ENCODE measurements around the gene DUSP28.
A peak's percentile ranks its signal among the peaks of the same experiment; 100 is the strongest.
"Not testable (repeated sequence)": the region's sequence is repeated elsewhere in the genome, so short reads cannot be mapped to it uniquely, and the experiment has no call there.

Gene DUSP28

GRCh38 chr2:240527153-240527750, 32.9 kb upstream of the DUSP28 start:
- ATAC-seq: no peak
- no peak for DNase-seq

DNA sequence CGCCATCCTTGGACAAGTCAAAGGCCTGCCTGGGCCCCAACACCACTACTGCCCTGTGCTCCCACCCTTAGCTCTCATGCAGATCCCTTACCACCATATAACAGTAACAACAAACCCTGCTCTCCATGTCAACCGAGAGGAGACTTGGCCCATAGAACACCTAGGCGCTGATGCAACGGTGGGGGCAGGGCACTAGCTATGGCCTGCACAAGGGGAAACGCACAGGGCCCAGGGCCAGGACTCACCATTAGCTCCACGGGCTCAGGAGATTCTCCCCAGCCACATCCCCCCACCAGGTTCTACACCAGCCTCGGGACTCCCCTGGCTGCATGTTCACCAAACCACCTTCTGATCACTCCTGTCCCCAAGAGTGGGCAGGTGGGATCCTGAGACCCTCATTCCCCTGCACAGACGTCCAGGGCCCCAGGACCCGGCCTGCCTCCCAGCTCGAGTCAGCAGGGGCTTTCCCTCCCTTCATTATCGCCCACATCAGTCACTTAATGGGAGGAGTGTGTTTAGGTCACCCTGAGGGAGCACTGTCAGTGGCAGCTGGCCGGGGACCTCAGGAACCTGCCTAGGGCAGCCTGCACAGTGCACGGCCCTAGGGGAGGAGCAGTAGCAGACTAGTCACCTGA, 31.6 kb upstream of the DUSP28 start:
- DNase-seq (no peak), ATAC-seq (no peak)

DNA sequence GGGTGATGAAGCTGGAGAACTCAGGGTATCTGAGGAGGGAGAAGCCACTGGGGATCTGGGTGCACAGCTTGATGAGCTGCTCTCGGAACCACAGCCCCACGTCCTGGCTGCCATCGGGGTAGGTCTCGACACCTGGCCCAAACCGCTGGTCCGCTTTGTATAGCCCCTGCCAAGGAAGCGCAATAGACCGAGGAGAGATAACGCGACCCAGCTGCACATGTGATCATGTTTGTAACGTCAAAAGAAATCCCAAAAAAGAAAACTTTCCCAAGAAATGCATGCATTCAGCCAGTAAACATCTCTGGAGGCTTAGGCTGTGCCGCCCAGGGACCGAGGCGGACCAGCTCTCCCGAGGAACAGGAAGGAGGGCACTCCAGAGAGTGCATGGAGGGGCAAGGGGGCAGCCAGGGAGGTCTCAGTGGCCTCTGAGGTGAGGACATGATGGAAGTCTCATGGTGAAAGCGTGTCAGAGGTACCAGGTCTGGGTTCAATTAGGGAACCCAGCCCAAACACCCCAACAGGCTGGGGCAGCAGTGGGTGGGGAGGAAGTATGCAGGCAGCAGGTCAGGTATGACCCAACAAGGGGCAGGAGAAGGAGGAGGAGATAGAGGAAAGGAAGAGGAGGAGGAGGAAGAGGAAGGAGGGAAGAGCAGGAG, 30.7 kb upstream of the DUSP28 start:
- no peak for DNase-seq
- ATAC-seq: no peak

GRCh38 chr2:240530181-240530580, 30.0 kb upstream of the DUSP28 start:
- ATAC-seq: no peak
- no peak for DNase-seq

GRCh38 chr2:240531038-240531437, 29.1 kb upstream of the DUSP28 start:
- ATAC-seq (no peak), DNase-seq (no peak)

- ATAC-seq: no peak
- no peak for DNase-seq
Measured at GRCh38 chr2:240532031-240532775, 28.0 kb upstream of the DUSP28 start.

DNA sequence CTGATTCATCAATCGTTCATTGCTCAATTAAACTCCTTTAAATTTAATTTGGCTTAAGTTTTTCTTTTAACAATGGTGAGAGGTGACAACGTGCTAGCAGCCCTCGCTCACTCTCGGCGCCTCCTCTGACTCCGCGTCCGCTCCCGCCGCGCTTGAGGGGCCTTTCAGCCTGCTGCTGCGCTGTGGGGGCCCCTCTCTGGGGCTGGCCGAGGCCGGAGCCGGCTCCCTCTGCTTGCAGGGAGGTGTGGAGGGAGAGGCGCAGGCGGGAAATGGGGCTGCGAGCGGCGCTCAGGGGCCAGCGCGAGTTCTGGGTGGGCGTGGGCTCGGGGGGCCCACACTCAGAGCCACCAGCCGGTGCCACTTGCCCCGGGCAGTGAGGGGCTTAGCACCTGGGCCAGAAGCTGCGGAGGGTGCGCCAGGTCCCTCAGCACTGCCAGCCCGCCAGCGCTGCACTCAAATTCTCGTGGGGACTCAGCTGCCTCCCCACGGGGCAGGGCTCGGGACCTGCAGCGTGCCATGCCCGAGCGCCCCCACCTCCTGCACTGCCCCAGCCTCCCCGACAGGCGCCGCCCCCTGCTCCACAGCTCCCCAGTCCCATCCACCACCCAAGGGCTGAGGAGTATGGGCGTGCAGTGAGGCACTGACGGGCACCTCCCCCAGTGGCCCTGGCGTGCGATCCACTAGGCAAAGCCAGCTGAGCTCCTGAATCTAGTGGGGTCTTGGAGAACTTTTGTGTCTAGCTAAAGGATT, 22.0 kb upstream of the DUSP28 start:
- no peak for ATAC-seq

GRCh38 chr2:240539101-240539500, 21.1 kb upstream of the DUSP28 start:
- not testable (repeated sequence) for DNase-seq, ATAC-seq

More for the DNA sequence above, 22.0 kb upstream of the DUSP28 start:
- no peak for DNase-seq

- ATAC-seq: no peak
- no peak for DNase-seq
Measured at GRCh38 chr2:240539906-240540305, 20.3 kb upstream of the DUSP28 start.

GRCh38 chr2:240551288-240551687, 8.9 kb upstream of the DUSP28 start:
- DNase-seq (no peak), ATAC-seq (no peak)

GRCh38 chr2:240551811-240552210, 8.3 kb upstream of the DUSP28 start:
- DNase-seq (no peak), ATAC-seq (no peak)

GRCh38 chr2:240553956-240554480, 6.1 kb upstream of the DUSP28 start:
- DNase-seq (no peak), ATAC-seq (no peak)

DNA sequence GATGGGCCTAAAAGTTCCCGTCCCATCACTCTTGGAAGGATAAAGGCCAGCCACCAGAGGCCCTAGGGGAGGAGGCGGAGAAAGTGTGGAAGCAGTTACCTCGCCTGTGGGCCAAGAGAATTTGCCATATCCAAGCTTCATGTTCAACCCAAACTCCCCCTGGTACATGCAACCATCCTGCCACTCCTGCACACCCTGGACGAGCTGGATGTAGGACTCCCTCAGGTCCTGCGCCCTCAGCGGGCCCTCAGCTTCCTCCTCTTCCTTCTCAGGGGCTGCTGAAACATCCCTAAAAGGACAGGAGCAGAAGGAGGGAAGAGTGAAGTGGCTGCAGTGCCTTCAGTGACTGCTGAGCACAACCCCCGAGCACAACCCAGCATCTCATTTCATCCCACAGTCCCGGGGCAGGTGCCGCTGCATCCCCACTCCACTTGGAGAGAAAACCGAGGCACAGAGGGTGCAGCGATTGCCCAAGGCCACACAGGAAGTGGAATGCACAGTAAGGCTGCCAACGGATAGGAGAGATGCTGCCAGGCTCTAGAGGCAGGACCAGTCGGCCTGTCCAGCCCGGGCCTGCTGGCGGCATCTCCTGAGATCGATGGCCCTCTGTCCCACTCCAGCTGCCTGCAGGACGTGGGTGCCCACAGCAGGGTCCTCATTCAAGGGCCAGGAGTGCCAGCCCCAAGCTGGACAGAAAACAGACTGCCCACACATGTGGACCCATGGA, 5.2 kb upstream of the DUSP28 start:
- no peak for ATAC-seq
- DNase-seq: no peak

DNA sequence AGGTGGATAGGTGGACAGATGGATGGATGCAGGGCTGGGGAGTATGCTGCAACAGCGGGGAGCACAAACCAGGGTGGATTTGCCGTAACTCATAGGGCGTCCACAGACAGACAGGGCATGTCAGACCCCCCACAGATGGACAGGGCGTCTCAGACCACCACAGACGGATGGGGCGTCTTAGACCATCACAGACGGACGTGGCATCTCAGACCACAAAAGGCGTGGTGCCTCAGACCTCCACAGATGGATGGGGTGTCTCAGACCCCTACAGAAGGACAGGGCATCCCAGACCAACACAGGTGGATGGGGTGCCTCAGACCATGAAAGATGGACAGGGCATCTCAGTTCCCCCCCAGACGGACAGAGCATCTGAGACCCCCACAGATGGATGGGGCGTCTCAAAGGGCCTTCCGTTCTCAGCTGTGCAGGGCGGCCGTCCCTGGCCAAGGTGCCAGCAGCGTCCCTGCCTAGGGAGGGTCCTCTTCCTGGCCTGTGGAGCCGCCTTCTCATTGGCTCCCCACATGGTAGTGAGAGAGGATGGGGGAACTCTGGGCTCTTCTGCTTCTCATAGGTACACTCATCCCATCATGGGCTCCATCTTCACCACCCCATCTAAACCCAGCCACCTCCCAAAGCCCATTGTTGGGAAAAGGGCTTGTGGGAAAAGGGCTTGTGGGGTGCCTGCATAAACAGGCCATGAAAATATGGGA, 4.5 kb upstream of the DUSP28 start:
- ATAC-seq: no peak
- no peak for DNase-seq

DNA sequence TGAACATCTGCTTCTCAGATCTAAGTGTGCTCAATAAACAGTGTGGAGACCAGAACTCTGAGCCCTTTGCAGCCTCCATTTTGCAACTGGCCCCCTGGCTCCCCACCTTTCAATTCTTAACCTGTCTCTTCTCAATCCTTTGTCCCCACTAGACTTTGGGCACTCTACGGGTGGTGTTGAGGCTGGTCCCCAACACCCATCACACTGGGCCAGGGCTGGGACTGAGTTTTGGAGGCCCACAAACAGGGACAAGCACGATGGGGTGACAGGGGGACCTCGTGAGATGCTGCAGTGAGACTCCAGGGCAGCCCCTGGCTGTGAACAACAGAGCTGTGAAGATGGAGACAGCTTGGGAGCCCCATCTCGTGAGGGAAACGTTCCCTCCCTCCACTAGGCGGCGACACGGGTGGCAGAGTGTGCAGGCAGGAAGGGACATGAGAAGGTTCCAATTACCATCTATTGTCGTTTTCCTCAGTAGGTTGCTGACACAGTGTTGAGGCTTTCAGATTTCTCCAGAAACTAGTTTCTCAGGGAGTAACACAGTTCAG, 3.5 kb upstream of the DUSP28 start:
- DNase-seq (peak; percentile 64), ATAC-seq (no peak)

GRCh38 chr2:240557101-240557751, 2.9 kb upstream of the DUSP28 start:
- ATAC-seq: no peak

GRCh38 chr2:240557808-240558207, 2.3 kb upstream of the DUSP28 start, which contains the start of gene ANKMY1:
Gene ANKMY1 (minus strand): TSS chr2:240557988. CDS start chr2:240557335, 653 bp downstream.
- DNase-seq (peak; percentile 83), ATAC-seq (peak; percentile 34)

More at GRCh38 chr2:240557101-240557751, 2.9 kb upstream of the DUSP28 start:
- no peak for DNase-seq

GRCh38 chr2:240558236-240558761, 1.9 kb upstream of the DUSP28 start:
- ATAC-seq: no peak
- no peak for DNase-seq

DNA sequence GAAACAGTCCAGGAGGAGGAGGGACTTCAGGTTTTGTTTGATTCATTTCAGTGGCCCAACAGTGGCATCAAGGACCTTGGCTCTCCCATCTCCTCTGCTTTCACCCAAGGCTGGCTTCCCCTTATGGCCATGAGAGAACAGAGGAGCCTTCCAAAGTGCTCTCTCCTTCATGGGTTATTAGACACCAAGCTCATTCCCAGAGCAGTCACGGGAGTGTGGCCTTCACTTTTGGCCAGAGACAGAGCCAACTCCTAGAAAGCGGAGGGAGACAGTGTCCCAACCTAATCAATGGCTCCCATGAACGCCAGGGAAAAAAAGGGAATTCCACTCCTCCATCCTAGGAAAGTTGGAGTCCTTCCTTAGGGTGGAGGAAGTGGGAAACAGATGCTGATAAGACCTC, 871 bp upstream of the DUSP28 start:
- DNase-seq (no peak), ATAC-seq (no peak)
